ENCODE data around the gene KLHL29.

The KLHL29 gene

DNA sequence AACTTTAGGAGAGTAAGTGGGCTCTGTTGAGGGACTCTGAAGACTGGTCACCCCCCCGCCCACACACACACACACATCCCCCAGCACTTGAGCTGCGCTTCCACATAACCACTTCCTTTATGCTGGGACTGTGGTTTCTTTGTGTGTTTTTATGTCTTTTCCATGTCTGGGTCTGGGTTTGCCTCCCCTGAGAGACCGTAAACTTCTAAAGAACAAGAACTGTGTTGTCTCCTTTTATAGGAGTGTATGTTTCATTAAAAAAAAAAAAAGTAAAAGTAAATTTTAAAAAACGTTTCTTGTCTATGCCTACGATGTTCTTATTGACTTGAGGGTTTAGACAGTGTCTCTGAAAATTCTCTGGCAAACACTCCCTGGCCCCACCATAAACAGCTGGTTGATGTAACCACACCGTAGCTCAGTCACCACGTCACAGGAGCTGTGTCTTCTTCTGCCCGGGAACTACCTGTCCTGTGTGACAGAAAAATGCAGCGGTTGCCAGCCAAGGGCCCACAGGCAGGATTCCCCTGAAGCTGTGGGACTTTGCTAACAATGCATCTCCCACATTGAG is 68.0 kb downstream of the KLHL29 start:
- DNase-seq: peak; percentile 7 to 8

DNA sequence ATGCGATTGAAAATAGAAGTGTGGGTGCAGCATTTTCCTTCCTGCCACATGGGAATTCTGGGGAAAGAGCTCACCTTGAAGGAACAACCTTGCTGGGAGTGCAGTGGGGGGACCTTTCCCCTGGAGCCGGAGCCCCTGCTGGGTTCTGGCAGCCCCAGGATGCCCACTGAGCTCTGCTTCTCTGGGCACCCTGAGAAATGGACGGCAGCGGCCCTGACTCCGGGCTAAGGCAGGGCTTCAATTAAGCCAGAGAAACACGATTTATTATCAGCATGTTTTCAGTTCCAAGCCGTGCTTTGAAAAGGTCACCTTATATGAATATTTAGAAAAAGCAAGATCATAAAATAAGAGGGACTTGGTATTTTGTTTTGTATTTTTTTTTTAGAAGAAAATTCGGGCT is 68.5 kb downstream of the KLHL29 start:
- no peak for DNase-seq

DNA sequence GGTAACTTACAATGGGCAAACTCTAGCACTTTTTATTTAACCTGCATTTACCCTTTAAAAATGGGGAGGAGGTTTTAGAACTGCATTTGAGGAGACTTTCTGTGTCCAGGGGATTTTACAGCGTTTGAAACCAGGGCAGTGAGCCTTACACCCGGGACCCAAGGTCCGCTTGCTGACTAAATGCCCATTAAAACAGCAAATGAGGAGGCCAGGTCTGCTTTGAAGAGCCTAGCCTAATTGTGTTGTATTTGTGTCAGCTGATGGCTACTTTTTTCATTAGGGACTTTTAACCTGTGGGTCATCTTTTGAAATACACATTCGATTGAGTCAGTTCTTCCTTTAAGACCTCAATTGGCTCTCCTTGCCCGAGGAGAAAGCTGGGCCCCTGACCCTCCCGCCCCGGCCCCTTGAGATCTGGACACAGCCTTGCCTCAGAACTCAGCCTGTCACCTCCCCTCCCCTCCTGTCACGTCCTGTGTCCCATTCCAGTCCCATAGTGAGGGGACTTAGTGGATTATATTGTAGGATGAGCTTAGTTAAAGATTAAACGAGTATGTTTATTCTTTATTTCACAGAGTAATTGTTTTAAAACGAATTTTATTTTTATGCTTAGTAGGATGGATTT is 69.0 kb downstream of the KLHL29 start:
- DNase-seq: no peak

DNA sequence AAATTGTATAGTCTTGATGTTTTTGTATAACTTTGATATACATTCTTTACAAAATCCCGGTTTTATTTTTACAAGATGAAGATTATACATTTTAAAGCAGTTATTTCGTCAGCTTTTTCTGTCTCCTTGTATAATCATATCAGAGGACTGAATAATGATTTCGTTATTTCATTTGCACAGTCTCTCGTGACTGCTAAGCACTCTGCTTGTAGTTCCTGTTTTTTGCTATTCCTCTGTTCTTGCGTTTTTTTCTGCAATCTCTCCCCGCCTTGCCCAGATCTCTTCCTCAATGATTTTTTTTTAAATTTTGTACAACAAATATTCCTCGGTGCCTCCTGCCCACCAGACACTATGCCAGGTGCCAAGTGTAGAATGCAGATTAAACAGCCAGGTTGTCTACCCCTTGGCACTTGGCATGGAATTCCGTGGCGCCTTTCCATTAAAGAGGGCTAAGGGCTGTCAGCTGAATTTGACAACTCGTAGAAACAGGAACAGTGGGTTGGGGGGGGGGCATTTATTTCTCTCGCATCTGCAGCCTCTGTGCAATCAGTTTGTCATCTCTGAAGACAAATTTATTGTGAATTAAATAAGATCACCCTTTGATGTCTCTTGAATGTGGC is 69.6 kb downstream of the KLHL29 start:
- DNase-seq: no peak

DNA sequence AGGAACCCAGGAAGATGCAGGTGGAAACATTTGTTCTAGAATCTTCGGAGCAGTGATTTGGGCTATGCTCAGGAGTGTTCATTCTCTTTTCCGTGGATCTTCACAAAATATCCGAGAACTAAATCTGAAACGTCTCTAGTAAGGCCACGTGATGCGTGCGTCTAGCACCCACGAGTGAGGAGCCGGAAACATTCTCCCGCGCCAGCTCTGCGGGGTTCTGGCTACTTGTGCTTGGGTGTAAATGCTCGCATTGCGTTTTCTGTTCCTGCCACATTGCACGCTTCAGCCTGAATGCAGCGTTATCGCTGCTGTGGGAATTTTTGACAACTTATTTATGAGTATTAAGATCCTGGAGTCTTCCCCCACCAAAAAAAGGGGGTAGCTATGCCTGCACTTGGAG is 71.4 kb downstream of the KLHL29 start:
- DNase-seq: no peak

DNA sequence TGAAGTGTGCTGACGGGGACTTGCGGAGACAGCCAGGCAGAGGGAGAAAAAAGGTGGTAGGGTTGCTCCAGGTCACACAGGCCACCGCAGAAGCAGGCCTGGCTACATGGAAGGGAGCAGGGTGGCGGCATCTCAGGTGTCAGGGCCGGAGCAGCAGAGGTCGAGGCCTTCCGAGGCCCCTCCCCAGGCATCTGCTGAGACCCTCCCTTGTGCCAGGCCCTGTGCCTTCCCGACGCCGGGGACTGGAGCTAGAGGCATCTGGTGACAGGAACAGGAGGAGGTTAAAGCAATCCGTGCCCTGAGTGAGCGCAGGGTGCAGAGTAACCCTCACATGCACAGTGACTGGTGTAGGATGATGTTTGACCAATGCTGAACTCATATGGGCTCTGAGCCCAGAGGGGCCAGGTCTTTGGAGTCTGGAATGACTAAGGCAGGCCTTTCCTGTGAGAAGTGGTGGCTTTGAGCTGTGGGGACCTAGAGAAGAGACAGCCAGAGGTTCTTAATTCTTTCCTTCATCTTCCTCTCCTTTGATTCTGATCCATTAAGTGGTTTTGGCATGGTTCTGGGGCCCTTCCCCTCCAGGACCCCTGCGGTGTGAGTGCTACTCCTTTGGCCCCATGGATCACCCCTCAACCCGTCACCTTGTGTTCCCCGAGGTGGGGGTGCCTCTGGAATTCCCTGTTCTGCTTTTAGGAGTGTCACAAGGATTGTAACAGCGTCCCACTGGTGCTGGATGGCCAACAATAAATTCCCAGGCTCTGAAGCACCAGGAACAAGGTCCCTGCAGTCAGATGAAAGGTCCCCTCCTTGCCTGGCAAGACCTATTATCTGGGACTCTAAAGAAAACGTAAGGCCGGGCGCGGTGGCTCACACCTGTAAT is 72.1 kb downstream of the KLHL29 start:
- no peak for DNase-seq

DNA sequence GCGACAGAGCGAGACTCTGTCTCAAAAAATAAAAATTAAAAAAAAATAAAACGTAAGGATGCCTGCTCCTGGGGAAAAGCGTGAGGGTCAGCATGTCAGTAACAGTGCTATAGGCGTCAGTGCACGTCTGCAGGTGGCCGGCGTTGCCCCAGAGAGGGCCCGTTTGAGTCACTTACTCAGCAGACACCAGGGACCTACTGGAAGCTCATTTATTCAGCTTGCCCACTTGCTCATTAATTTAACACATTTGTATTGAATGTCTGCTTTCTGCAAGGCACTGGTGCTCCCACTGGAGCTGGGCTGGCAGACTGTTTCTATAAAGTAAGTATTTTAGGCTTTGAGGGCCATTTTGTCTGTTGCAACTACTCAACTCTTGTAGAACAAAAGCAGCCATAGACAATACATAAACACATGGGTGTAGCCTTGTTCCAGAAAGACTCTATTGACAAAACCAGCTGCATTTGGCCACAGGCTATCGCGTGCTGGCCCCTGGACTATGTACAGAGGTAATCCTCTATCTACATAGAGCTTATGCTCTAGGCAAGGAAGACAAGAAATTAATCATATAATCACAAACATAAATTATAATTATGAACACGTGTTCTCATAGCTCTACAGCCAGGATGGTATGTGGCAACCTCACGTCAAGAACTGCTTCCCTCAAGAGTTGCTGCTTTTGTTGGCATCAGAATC is 73.2 kb downstream of the KLHL29 start:
- no peak for DNase-seq

DNA sequence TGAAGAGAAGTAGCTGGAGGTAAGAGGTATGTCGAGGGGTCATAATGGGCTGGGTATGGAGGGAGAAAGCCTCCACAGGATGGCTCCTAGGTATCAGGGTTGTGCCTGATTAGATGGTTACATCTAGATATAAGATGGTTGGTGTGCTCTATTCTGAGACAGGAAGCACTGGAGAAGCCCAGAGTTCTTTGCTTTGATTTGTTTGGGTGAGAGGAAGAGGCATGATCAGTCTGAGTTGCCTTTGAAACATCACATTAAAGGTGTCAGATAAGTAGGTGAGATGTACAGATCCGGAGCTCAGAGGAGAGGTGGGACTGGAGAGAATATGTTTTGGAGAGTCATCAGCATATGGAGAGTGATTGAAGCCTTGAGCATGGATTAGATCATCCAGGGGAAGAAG is 74.1 kb downstream of the KLHL29 start:
- no peak for DNase-seq

DNA sequence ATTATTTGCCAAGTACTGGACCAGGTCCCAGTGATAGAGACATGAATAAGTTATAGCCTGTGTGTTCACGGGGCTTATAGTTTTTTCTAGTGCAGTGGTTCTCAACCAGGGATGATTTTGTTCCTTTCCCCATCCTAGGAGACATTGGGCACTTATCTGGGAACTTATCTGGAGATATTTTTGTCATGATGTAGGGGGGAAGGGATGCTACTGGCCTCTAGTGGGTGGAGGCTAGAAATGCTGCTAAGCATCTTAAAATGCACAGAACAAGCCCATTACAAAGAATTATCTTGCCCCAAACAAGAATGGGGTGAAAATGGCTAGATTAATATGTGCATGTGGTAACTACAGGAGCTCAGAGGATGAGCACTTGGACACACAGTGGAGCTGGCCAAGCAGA is 75.2 kb downstream of the KLHL29 start:
- DNase-seq: no peak

DNA sequence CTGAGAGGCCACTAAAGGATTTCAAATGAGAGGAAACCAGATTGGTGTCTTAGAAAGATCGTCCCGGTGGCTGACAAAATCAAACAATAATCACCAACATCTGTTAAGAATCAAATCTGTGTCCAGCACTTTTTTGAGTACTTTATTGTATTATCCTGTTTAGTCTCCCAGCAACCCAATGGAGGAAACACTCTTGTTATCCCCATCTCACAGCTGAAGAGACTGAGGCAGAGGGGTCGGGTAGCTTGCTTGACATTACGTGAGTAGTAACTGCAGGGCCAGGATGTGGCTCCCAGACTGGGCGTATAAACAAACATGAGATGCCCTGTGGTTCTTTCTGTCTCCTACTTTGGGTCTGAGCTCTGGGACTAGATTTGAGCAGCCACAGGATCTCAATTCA is 76.0 kb downstream of the KLHL29 start:
- DNase-seq: no peak

DNA sequence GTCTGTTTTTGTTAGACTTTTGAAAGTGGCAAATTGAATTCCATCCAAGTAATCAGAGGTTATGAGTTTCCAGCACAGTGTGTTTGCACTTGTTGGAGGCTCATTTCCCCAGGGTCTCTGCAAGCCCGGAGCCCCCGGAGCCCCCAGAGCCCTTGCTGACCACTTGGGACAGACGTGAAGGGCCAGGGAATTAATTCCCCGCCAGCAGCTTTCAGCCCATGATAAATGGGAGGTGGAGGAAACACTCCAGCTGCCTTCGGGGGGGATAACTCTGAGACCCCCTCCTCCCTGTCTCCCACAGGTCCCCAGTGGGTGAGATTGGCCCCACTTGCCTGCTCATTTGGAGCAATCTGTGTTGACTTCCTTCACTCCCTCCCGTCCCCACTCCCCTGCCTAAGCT is 79.2 kb downstream of the KLHL29 start:
- DNase-seq: no peak

DNA sequence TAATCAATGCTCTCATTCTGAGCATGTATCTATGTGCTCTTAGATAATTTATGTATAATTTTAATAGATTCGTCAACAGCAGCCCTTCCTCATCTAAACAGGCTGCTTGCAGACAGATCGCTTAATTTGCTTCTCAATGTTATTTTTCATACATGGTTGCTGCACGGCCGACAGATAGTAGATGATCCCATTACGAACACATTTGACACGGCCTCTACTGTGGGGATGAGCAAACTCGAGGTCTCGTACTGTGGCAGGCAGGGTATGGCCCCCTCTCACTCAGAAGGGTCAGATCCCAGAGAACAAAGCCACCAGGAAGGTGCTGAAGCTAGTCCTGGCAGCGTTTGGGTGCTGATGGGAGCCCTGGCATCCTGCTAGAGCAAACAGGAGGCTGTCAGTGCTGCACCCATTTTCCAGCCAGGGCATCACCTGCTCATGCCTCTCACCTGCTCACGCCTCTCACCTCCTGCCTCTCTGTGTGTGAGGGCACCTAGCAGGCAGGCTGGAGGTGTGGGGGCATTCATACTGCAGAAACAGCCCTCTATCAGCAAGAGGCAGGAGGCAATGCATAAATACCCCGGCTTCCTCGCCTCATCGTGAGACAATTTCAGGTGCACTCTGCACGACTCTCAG is 80.0 kb downstream of the KLHL29 start:
- DNase-seq: no peak

DNA sequence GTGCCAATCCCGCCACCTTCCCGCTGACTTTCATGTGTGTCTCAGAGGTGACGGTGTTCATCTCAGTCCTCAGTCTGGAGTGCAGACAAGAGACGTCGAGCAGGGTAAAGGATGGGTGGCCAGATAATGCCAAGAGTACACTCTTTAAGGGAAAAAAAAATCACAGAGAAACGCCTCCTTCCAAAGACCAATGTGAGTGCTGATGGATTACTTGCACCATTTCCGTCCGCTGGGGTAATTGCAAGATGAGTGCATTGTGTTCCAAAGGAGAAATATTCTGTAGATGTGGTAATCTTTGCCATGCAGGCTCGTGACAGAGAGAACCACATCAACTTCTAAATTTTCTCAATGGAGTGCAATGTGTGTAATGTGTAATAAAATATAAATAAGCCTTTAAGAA is 81.0 kb downstream of the KLHL29 start:
- no peak for DNase-seq

DNA sequence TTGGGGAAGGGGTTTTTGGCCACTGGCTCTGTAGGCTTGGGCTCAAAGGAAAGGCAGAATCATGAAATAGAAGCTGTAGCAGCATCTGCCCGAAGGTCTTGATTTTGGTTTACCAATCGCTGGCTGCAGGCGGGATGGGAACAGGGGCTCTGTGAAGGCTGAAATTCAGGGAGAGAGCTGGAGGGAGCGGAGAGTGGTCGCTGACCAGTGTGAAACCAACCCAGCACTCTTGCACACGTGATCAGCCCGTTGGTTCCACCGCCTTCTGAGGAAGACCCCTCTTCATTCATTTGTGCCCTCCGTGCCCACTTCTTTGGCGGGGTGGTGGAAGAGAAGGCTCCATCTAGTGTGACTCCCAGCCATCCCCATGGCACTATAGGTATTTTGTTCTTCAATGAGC is 82.6 kb downstream of the KLHL29 start:
- DNase-seq: no peak

DNA sequence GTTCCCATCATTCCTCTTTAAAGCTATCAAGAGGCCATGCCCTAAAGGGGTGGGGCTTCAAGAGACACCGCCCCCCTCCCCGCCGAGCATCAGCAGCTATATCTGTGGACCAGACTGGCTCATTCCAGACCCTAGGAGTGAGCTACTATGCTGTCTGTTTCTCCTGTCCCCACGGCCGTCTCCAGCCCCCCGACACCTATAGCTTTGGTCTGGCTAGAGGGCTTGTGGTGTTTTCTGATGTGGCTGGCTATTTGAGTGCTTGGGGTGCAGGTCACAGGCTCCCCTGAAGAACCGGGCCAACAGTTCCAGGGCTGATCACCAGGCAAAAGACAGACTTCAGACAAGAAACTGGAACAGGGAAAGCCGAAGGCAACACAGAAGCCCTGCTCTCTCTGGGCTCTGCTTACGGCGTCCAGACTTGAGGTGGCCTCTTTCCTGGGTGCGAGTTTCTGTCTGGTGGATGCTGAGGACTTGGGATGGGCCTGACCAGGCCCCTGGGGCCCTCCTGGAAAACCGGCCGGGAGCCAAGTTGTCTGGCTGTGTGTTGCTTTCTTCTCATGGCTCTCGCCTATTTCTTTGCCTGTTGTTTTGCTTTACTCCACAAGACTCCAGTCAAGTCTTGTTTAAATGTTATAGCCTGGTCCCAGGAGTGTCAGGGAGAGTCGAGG is 83.6 kb downstream of the KLHL29 start:
- DNase-seq: no peak

DNA sequence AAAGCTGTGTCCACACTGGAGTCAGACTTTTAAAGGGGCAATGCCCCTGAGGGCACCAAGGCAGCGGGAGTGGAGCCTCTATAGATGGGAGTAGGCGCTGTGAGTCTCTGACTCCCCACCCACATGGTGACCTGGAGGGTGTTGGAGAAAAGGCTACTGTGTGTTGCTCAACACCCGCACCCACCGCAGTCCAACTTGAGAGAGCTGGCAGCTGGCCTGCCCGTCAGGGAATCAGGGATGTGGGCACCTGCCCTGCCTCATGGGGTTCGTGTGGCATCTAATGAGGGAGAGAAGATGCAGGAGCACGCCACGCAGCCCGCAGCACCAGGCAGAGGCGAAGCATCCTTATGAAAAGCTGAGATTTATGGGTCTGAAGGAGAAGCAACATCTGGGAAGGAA is 84.2 kb downstream of the KLHL29 start:
- DNase-seq: no peak

DNA sequence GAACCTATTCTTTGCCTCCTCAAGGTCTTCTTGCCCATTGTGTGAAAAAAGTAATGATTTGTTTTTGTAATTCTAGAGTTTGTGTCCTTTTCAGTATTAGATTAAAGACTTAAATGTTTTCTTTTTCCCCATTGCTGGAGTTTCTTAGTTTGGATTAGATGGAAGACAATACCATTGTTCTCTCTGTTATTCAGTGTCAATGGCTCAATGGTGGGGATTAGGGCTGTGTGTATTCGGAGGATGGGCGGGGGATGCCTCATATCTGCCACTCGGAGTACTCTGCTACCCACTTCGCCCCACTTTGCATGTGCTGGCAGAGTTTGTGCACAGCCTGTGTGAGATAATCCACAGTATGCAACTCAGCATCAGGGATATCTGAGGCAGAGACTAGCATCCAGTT is 90.1 kb downstream of the KLHL29 start:
- no peak for DNase-seq

DNA sequence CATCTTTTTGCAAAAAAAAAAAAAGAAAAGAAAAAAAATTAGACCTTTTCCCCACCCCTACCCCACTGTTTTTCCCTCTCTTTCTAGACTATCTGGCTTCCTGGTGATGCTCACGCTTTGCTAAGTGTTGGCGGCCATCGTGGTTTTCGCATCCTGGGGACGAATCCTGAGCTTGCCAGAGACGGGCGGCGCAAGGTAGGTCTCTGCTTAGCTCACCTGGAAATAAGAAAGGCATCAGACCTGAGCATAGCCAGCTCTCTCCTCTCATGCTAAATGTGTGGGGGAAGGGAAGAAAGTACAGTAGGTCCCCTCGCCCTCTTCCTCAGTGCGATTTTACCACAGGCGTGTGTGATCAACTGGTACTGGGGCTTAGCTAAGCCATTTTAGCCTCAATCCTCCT is 90.5 kb downstream of the KLHL29 start:
- DNase-seq: no peak

DNA sequence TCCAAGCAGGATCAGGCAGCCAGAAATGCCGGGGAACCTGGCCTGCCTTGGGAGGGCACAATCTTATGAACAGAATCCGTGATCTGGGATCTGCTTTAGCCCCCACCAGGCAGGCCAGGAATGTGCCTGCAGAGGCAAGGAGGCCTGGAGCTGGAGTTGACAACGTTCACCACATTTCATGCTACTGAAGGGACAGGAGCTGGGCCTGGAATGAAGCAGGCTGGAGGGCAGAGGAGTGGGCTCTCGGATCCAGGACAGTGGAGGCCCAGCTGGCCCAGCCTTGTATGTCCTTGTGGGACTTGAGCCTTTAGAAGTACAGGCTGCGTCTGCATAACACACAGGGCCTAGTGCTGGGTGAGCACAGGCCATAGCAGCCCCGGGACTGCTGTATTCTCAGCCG is 91.8 kb downstream of the KLHL29 start:
- DNase-seq: no peak

DNA sequence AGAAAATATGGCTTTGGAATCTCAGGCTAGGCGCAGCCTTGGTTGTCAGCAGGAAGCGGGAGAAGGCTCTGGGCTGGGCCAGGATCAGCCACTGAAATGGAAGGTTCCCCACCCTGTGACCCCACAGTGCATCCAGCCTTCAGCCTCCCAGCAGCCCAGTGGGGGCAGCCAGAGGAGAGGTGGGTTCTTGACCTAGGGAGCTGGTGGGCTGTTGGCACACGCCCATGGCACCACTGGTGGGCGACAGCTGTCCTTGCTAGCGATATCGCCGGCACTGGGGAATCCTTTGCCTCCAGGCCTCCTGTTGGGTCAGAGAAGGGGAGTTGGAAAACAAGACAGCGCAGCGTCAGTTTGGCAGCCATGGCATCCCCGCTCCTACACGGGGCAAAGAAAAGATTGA is 92.4 kb downstream of the KLHL29 start:
- no peak for DNase-seq

DNA sequence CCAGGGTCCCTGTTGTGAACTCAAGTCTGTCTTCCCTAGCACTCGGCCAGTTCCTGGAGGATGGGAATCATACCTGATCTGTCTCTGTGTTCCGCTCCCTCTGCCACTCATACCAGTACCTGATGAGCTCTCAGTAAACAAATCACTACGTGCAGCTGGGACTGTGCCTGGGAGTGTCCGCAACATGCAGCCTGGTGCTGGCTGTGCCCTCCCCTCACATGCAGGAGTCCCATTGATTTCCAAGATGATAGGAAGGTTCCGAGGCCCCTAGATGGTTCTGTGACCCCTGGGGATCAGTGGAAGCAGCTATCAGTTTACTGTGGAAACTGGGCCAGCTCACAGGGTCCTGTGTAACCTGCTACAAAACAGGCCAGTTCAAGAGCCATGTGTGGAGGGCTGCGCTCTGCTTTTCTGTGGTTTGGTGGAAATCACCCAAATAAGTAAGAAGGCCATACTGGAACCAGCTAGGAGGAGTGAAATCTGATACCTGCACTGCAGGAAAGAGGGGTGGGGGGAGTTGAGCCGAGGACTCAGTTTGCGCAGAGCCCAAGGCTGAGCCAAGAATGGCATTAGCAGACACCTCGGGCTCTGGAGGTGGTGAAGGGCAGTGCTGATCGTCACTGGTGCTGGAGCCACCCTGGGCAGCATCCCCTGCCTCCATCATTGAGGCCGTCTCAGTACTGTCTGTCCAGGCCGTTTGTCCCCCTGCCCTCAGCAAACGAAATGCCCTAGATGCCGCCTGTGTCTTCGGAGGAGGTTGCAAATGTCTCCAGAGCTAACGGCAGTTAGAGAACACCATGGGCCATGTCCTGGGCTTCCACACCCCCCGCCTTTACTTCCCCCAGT is 93.3 kb downstream of the KLHL29 start:
- DNase-seq: no peak
